Thoracic aorta (tissue), 2 donors: Measurements from ENCODE around the gene ZNF236. TPM values are rescaled to one million over a fixed set of nuclear protein-coding genes. Genes with fewer than 3 reads are reported as not detected.
A peak's percentile ranks its signal among the peaks of the same experiment; 100 is the strongest.
"Not testable (repeated sequence)": the region's sequence is repeated elsewhere in the genome, so short reads cannot be mapped to it uniquely, and the experiment has no call there.

ENCODE experiments used
- ATAC-seq: fragments of 150-250 bp; one replicate; pipeline ENCODE4 v1.8.0; 2017; ENCODE audit warnings: low read depth; ENCODE audit not compliant: insufficient number of reproducible peaks, low FRiP score
- DNase-seq: peaks from one replicate; pipeline ENCODE4 v3.0.0-alpha.2; 2020; ENCODE audit warnings: low spot score
- H3K27ac ChIP-seq, 2 donors: fragments of 200-600 bp; sonication (generic); 1 replicate in 1 of 2; 2 replicates in 1 of 2; pipeline ENCODE4 v1.5.1; 2016; ENCODE audit warnings: mild to moderate bottlenecking in 2 of 2, moderate library complexity in 2 of 2
- H3K27me3 ChIP-seq: fragments of 200-600 bp; sonication (generic); replicated peaks from 2 replicates; pipeline ENCODE4 v1.6.0; 2016; ENCODE audit warnings: mild to moderate bottlenecking; ENCODE audit not compliant: insufficient read depth
- H3K36me3 ChIP-seq: fragments of 200-600 bp; sonication (generic); one replicate; pipeline ENCODE4 v1.5.1; 2016
- H3K4me1 ChIP-seq, 2 donors: fragments of 200-600 bp; sonication (generic); 1 replicate in 1 of 2; 2 replicates in 1 of 2; pipeline versions ENCODE4 v1.5.1 to v1.6.0; 2016; ENCODE audit warnings: low read depth in 2 of 2, mild to moderate bottlenecking in 1 of 2; ENCODE audit not compliant: control insufficient read depth in 1 of 2
- H3K4me3 ChIP-seq: fragments of 200-600 bp; sonication (generic); 2 replicates; pipeline ENCODE4 v1.5.1; 2016; ENCODE audit warnings: mild to moderate bottlenecking
- H3K9me3 ChIP-seq: fragments of 200-600 bp; sonication (generic); 2 replicates; pipeline ENCODE4 v1.5.1; 2016
- total RNA-seq, 2 donors: library from RNA; depleted of rRNA; stranded (reverse); fragments of >200 nt; gene quantifications; one replicate each; pipeline versions ENCODE4 v1.1.0 to v1.2.3, GENCODE V29; 2016
- TF ChIP-seq, protein P1 (sequence below): fragments of 200-600 bp; sonication (generic); IDR thresholded peaks from one replicate; pipeline ENCODE4 v1.5.1; 2019; ENCODE audit warnings: antibody characterized with exemption

Gene ZNF236
- 10 to 100 TPM; 14.1 to 22.5 TPM for total RNA-seq

DNA sequence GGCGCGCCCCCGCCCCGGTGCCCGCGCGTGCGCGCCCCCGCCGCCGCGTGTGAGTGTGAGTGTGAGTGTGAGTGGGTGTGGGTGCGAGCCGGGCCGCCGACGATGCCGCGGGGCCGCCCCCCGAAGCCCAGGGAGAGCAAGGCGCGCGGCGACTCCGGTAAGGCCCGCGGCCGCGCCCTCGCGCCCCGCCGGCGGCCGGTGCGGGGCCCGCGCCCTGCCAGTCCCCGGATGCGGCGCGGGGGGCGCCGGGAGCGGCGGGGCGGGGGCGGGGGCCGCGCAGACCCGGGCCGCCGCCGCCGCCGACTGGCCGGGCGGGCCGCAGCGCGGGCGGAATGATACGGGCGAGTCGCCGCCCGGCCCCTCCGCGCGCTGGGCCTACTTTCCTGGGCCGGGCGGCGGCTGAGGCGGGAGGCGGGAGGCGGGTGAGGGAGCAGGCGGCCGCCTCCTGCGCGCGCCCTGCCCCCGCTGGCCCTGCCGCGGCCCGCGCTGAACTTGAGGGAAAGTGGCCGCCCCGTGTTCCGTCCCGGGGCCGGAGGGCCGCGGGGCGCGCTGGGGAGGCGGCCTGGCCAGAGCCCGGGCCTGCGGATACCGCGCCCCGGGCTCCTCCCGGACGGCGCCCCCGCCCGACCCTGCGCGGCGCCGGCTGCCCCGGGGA, at the start of gene ZNF236:
Gene ZNF236, plus strand, starts transcription at position 52 of the 655 bp plus-strand sequence. Its CDS starts 51 bp downstream, at position 103.
- no peaks in the 10 kb centered on the region for H3K9me3 ChIP-seq
- no peaks in the 10 kb centered on the region for H3K27me3 ChIP-seq

DNA sequence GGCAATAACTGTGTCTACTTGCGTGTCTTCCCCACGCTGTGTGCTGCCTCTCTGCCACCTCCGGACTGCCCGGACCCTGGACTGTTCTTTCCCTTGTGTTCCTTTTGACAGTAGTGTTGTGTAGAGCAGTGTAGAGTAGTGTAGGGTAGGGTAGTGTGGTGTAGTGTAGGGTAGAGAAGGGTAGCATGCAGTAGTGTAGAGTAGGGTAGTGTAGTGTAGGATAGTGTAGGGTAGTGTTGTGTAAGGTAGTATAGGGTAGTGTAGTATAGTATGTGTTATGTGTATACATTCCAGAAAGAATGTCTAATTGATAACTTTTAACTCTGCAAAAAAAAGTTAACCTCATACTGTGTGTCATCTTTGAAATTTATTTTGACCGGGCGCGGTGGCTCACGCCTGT, 49.7 kb upstream of the ZNF236 start:
- TF ChIP-seq, protein P1, sequence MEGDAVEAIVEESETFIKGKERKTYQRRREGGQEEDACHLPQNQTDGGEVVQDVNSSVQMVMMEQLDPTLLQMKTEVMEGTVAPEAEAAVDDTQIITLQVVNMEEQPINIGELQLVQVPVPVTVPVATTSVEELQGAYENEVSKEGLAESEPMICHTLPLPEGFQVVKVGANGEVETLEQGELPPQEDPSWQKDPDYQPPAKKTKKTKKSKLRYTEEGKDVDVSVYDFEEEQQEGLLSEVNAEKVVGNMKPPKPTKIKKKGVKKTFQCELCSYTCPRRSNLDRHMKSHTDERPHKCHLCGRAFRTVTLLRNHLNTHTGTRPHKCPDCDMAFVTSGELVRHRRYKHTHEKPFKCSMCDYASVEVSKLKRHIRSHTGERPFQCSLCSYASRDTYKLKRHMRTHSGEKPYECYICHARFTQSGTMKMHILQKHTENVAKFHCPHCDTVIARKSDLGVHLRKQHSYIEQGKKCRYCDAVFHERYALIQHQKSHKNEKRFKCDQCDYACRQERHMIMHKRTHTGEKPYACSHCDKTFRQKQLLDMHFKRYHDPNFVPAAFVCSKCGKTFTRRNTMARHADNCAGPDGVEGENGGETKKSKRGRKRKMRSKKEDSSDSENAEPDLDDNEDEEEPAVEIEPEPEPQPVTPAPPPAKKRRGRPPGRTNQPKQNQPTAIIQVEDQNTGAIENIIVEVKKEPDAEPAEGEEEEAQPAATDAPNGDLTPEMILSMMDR: no peak
- Histone ChIP-seq H3K4me3 (no peak overlapping the region), H3K27ac (no peak overlapping the region), H3K4me1 (no peaks in the 10 kb centered on the region), H3K36me3 (no peaks in the 10 kb centered on the region), H3K9me3 (no peaks in the 10 kb centered on the region), H3K27me3 (no peaks in the 10 kb centered on the region)
- DNase-seq (no peak), ATAC-seq (no peak)

More for the DNA sequence above, at the start of gene ZNF236:
- Histone ChIP-seq H3K4me1 (peaks cover 12 to 29% of the 10 kb centered on the region in 2 donors), H3K4me3 (peak within 1 kb of the TSS; percentile 99), H3K27ac (peak within 1 kb of the TSS; percentile 92 to 95), H3K36me3 (no peaks in the 10 kb centered on the region)
- ATAC-seq: peak; percentile 69
- TF ChIP-seq, protein P1: no peak
- DNase-seq: no peak

DNA sequence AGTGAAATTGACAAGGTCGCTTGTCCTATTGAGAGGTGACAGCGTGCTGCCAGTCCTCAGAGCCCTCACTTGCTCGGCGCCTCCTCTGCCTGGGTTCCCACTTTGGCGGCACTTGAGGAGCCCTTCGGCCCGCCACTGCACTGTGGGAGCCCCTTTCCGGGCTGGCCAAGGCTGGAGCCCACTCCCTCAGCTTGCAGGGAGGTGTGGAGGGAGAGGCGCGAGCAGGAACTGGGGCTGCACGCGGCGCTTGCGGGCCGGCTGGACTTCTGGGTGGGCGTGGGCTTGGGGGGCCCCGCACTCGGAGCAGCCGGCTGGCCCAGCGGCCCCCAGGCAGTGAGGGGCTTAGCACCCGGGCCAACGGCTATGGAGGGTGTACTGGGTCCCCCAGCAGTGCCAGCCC, 45.3 kb upstream of the ZNF236 start:
- DNase-seq, H3K36me3 ChIP-seq, ATAC-seq, H3K9me3 ChIP-seq, H3K27ac ChIP-seq, H3K4me3 ChIP-seq, H3K4me1 ChIP-seq, H3K27me3 ChIP-seq: not testable (repeated sequence)

DNA sequence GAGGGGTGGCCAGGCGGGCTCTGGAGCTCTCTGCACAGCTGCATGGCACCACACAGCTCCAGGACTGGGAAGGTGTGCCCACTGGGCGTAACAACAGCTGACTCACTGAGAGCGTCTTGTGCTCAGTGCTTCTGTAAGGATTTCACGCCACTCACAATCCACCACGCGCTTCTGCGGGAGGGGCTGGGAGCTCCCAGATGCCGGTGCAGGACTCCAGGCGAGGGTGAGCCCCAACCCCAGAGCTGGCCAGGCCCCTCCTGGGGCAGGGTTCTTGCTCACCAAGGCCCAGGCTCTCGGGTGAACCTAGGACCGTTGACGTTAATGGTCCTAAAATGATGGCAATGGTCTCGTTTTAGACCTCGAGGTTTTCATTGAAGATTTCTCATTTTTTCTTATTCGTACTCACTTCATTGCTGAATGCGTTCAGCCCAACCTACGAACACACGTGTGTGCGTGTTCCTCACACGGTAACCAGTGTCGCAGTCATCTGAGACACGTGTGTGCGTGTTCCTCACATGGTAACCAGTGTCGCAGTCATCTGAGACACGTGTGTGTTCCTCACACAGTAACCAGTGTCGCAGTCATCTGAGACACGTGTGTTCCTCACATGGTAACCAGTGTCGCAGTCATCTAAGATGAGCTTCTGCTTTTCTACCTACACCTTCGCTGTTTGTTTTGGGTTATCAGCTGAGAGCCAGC, 38.4 kb upstream of the ZNF236 start:
- no peaks in the 10 kb centered on the region for H3K4me1 ChIP-seq
- no peak overlapping the region for H3K27ac ChIP-seq
- ATAC-seq: no peak
- no peak overlapping the region for H3K4me3 ChIP-seq
- no peaks in the 10 kb centered on the region for H3K27me3 ChIP-seq
- DNase-seq: no peak
- H3K36me3 ChIP-seq: no peaks in the 10 kb centered on the region
- TF ChIP-seq, protein P1: no peak
- no peaks in the 10 kb centered on the region for H3K9me3 ChIP-seq

DNA sequence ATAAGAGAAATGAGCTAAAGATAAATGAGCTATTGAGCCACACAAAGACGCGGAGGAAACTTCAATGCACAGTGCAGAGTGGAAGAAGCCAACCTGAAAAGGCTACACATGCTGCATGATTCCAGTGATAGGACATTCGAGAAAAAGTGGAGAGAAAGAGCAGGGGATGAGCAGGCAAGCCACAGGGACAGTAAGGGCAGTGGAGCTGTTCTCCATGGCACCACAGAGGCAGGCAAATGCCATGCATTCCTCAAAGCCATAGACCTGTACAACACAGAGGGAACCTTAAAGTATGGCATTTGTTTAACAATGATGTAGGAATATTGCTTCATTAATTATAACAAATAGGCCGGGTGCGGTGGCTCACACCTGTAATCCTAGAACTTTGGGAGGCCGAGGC, 36.5 kb upstream of the ZNF236 start:
- DNase-seq (no peak), ATAC-seq (no peak)
- Histone ChIP-seq H3K4me1 (no peaks in the 10 kb centered on the region), H3K27me3 (no peaks in the 10 kb centered on the region), H3K4me3 (no peak overlapping the region), H3K27ac (no peak overlapping the region), H3K9me3 (no peaks in the 10 kb centered on the region), H3K36me3 (no peaks in the 10 kb centered on the region)
- TF ChIP-seq, protein P1: no peak
